HL-60 (cell line): ENCODE measurements around the gene DHX35.

Experiments used
- TF ChIP-seq, protein P1 (sequence below): IDR thresholded peaks from 2 replicates; pipeline ENCODE4 v1.6.1; 2012; ENCODE audit warnings: low read depth; ENCODE audit not compliant: insufficient replicate concordance
- TF ChIP-seq, protein P2 (sequence below): IDR thresholded peaks from one replicate; pipeline ENCODE4 v1.5.1; 2011; ENCODE audit warnings: low read length, control low read depth, inconsistent platforms; ENCODE audit not compliant: insufficient read depth

DNA sequence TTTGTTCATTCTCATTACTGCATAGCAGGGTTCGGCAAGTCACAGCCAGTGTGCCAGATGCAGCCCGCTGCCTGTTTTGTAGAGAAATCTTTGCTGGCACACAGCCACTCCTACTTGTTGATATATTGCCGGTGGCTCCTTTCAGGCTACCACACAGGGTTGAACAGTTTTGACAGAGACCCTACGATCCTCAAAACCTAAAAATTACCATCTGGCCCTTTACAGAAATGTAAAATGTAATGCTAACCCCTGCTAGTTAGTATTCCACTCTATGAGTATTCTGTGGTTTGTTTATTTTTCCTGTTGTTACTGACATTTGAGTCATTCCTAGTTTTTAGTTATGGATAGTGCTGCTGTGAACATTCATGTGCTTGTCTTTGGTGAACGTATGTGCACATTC is 11.5 kb downstream of the DHX35 start:
- TF ChIP-seq, protein P1, sequence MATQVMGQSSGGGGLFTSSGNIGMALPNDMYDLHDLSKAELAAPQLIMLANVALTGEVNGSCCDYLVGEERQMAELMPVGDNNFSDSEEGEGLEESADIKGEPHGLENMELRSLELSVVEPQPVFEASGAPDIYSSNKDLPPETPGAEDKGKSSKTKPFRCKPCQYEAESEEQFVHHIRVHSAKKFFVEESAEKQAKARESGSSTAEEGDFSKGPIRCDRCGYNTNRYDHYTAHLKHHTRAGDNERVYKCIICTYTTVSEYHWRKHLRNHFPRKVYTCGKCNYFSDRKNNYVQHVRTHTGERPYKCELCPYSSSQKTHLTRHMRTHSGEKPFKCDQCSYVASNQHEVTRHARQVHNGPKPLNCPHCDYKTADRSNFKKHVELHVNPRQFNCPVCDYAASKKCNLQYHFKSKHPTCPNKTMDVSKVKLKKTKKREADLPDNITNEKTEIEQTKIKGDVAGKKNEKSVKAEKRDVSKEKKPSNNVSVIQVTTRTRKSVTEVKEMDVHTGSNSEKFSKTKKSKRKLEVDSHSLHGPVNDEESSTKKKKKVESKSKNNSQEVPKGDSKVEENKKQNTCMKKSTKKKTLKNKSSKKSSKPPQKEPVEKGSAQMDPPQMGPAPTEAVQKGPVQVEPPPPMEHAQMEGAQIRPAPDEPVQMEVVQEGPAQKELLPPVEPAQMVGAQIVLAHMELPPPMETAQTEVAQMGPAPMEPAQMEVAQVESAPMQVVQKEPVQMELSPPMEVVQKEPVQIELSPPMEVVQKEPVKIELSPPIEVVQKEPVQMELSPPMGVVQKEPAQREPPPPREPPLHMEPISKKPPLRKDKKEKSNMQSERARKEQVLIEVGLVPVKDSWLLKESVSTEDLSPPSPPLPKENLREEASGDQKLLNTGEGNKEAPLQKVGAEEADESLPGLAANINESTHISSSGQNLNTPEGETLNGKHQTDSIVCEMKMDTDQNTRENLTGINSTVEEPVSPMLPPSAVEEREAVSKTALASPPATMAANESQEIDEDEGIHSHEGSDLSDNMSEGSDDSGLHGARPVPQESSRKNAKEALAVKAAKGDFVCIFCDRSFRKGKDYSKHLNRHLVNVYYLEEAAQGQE = no peak
- TF ChIP-seq, protein P2, sequence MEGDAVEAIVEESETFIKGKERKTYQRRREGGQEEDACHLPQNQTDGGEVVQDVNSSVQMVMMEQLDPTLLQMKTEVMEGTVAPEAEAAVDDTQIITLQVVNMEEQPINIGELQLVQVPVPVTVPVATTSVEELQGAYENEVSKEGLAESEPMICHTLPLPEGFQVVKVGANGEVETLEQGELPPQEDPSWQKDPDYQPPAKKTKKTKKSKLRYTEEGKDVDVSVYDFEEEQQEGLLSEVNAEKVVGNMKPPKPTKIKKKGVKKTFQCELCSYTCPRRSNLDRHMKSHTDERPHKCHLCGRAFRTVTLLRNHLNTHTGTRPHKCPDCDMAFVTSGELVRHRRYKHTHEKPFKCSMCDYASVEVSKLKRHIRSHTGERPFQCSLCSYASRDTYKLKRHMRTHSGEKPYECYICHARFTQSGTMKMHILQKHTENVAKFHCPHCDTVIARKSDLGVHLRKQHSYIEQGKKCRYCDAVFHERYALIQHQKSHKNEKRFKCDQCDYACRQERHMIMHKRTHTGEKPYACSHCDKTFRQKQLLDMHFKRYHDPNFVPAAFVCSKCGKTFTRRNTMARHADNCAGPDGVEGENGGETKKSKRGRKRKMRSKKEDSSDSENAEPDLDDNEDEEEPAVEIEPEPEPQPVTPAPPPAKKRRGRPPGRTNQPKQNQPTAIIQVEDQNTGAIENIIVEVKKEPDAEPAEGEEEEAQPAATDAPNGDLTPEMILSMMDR = no peak
